ENCODE measurements around the gene PID1. TPM values are rescaled to one million over a fixed set of nuclear protein-coding genes. Genes with fewer than 3 reads are reported as not detected.

PID1 gene
- total and polyA plus RNA-seq, 2 donors: 1.0 to 5.2 TPM

DNA sequence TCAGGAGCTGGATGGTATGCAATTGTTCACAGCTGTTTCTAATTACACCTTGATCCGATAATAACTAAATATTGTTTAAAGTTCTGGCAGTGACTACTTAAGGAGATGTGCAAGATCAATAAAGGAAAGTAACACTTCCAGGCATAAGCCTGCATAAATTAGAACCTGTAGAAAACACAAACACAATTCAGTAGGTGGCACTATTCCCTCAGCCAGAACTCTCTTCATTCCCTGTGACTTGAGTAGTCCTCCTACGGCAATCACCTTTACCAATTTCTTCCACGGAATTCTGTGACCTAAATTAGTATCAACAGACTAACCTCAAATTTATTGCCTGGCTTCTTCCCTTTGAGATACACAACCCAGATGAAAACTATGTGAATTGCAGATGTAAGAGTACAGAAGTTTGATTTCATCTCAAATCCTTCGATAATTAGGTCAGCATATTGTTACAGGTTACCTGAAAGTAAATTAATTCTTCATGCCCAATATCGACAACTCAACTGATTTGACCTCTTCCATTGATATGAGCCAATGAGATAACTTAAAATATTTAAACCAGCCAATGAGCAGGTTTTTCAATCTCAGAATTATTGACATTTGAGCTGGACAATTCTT lies 137.8 kb downstream of the PID1 start:
- H3K27me3 ChIP-seq (ENCODE audit: control insufficient read depth in 2 of 2, insufficient read depth in 1 of 2, low read length in 1 of 2): no peaks in the 10 kb centered on the region
- H3K4me3 ChIP-seq (ENCODE audit: low read length in 2 of 2): no peak overlapping the region
- H3K4me1 ChIP-seq (ENCODE audit: control insufficient read depth in 2 of 2, insufficient read depth in 2 of 2, low read length in 2 of 2): no peaks in the 10 kb centered on the region
- no peaks in the 10 kb centered on the region for H3K9me3 ChIP-seq (ENCODE audit: control insufficient read depth in 2 of 2, insufficient read depth in 1 of 2, low read length in 1 of 2)
- H3K36me3 ChIP-seq (ENCODE audit: control insufficient read depth in 2 of 2, insufficient read depth in 2 of 2, low read length in 1 of 2): no peaks in the 10 kb centered on the region
- H3K27ac ChIP-seq (ENCODE audit: low read depth in 1 of 2, low read length in 1 of 2): no peak overlapping the region
- no peak for DNase-seq (ENCODE audit: low read depth in 6 of 9, low spot score in 9 of 9)
- WGBS: 68% methylated on average over 5 of the region's 5 CpGs

DNA sequence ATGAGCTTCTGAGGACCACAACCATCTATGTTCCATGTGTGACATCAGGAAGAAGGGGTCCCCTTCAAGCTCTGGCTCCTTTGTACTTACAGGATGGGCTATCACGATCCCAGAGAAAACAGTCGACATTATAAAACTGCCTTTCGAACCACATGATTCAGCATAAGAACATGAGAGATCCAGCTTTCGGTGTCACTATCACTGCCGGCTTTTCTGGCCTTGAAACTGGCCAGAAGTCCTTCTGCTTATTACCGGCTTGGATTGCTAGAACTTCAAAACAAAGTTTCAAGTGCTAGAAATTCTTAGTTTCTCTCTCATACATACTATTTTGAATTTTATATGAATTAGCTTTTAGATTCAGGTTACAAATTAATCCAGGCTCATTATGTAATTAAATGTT lies 138.9 kb downstream of the PID1 start:
- no peaks in the 10 kb centered on the region for H3K27me3 ChIP-seq (ENCODE audit: control insufficient read depth in 2 of 2, insufficient read depth in 1 of 2, low read length in 1 of 2)
- no peaks in the 10 kb centered on the region for H3K4me1 ChIP-seq (ENCODE audit: control insufficient read depth in 2 of 2, insufficient read depth in 2 of 2, low read length in 2 of 2)
- no peaks in the 10 kb centered on the region for H3K9me3 ChIP-seq (ENCODE audit: control insufficient read depth in 2 of 2, insufficient read depth in 1 of 2, low read length in 1 of 2)
- DNase-seq (ENCODE audit: low read depth in 6 of 9, low spot score in 9 of 9): no peak
- no peak overlapping the region for H3K27ac ChIP-seq (ENCODE audit: low read depth in 1 of 2, low read length in 1 of 2)
- no peaks in the 10 kb centered on the region for H3K36me3 ChIP-seq (ENCODE audit: control insufficient read depth in 2 of 2, insufficient read depth in 2 of 2, low read length in 1 of 2)
- H3K4me3 ChIP-seq (ENCODE audit: low read length in 2 of 2): no peak overlapping the region
- 84% methylated on average over 6 of the region's 6 CpGs for WGBS

DNA sequence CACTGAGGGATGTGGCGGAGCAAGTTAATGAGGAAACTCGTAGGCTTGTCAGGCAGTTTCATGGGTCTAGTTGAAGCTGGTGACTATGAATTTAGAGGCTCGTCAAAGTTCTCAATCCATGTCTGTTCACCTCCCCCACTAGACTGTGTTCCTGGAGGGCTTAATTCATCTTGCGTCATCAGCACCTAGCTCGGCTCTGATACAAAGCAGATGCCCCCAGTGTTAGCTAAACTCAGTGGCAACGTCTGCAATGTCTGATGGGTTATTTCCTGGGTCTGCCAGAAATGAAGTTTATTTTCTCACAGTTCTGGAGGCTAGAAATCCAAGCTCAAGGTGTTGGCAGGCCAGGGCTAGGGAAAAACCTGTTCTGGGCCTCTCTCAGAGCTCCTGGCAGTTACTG lies 140.6 kb downstream of the PID1 start:
- DNase-seq (ENCODE audit: low read depth in 6 of 9, low spot score in 9 of 9): no peak
- Histone ChIP-seq H3K36me3 (ENCODE audit: control insufficient read depth in 2 of 2, insufficient read depth in 2 of 2, low read length in 1 of 2) (no peaks in the 10 kb centered on the region), H3K4me3 (ENCODE audit: low read length in 2 of 2) (no peak overlapping the region), H3K27me3 (ENCODE audit: control insufficient read depth in 2 of 2, insufficient read depth in 1 of 2, low read length in 1 of 2) (no peaks in the 10 kb centered on the region), H3K27ac (ENCODE audit: low read depth in 1 of 2, low read length in 1 of 2) (no peak overlapping the region), H3K9me3 (ENCODE audit: control insufficient read depth in 2 of 2, insufficient read depth in 1 of 2, low read length in 1 of 2) (no peaks in the 10 kb centered on the region), H3K4me1 (ENCODE audit: control insufficient read depth in 2 of 2, insufficient read depth in 2 of 2, low read length in 2 of 2) (no peaks in the 10 kb centered on the region)
- 55% methylated on average over 6 of the region's 6 CpGs for WGBS

DNA sequence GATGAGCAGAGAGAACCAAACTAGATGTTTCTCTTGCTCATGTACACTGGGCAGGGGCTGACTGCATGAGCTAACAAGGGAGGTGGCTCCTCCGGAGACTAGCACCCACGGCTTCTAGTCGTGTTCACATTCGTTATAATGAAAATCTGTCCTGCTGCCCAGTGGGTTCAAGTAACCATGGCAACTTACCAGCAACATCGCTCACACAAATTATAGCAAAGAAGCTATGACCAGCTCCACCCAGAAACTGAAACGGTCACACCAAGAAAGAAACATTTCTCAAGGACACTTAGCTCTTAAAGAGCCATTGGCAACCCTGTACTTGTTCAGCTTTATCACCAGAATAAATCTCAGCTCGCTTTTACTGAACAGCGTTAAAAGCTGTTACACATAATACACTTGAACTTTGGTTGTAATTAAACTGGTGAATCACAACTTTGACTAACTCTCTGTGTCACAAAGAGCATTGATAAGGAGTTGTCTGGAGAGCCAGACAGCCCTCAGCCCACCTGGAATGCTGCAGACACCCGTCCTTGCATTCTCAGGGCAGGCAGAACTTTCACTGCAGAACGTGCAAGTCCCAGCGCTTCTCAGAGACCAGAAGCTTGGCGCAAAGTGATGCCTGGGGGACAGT lies 141.2 kb downstream of the PID1 start:
- Histone ChIP-seq H3K36me3 (ENCODE audit: control insufficient read depth in 2 of 2, insufficient read depth in 2 of 2, low read length in 1 of 2) (no peaks in the 10 kb centered on the region), H3K27ac (ENCODE audit: low read depth in 1 of 2, low read length in 1 of 2) (no peak overlapping the region), H3K27me3 (ENCODE audit: control insufficient read depth in 2 of 2, insufficient read depth in 1 of 2, low read length in 1 of 2) (no peaks in the 10 kb centered on the region), H3K4me3 (ENCODE audit: low read length in 2 of 2) (no peak overlapping the region), H3K9me3 (ENCODE audit: control insufficient read depth in 2 of 2, insufficient read depth in 1 of 2, low read length in 1 of 2) (no peaks in the 10 kb centered on the region), H3K4me1 (ENCODE audit: control insufficient read depth in 2 of 2, insufficient read depth in 2 of 2, low read length in 2 of 2) (no peaks in the 10 kb centered on the region)
- 84% methylated on average over 12 of the region's 12 CpGs for WGBS
- DNase-seq (ENCODE audit: low read depth in 6 of 9, low spot score in 9 of 9): no peak

- Histone ChIP-seq H3K27me3 (ENCODE audit: control insufficient read depth in 2 of 2, insufficient read depth in 1 of 2, low read length in 1 of 2) (no peaks in the 10 kb centered on the region), H3K4me1 (ENCODE audit: control insufficient read depth in 2 of 2, insufficient read depth in 2 of 2, low read length in 2 of 2) (no peaks in the 10 kb centered on the region), H3K4me3 (ENCODE audit: low read length in 2 of 2) (no peak overlapping the region), H3K27ac (ENCODE audit: low read depth in 1 of 2, low read length in 1 of 2) (no peak overlapping the region), H3K36me3 (ENCODE audit: control insufficient read depth in 2 of 2, insufficient read depth in 2 of 2, low read length in 1 of 2) (no peaks in the 10 kb centered on the region), H3K9me3 (ENCODE audit: control insufficient read depth in 2 of 2, insufficient read depth in 1 of 2, low read length in 1 of 2) (no peaks in the 10 kb centered on the region)
- 83% methylated on average over 4 of the region's 4 CpGs for WGBS
- no peak for DNase-seq (ENCODE audit: low read depth in 6 of 9, low spot score in 9 of 9)
These were observed 143.6 kb downstream of the PID1 start for GRCh38 chr2:229127471-229127870.

GRCh38 chr2:229126066-229126465 lies 145.0 kb downstream of the PID1 start:
- no peaks in the 10 kb centered on the region for H3K4me1 ChIP-seq (ENCODE audit: control insufficient read depth in 2 of 2, insufficient read depth in 2 of 2, low read length in 2 of 2)
- H3K27ac ChIP-seq (ENCODE audit: low read depth in 1 of 2, low read length in 1 of 2): no peak overlapping the region
- no peaks in the 10 kb centered on the region for H3K36me3 ChIP-seq (ENCODE audit: control insufficient read depth in 2 of 2, insufficient read depth in 2 of 2, low read length in 1 of 2)
- H3K9me3 ChIP-seq (ENCODE audit: control insufficient read depth in 2 of 2, insufficient read depth in 1 of 2, low read length in 1 of 2): no peaks in the 10 kb centered on the region
- WGBS: 92% methylated on average over 2 of the region's 2 CpGs
- H3K4me3 ChIP-seq (ENCODE audit: low read length in 2 of 2): no peak overlapping the region
- DNase-seq (ENCODE audit: low read depth in 6 of 9, low spot score in 9 of 9): no peak
- no peaks in the 10 kb centered on the region for H3K27me3 ChIP-seq (ENCODE audit: control insufficient read depth in 2 of 2, insufficient read depth in 1 of 2, low read length in 1 of 2)

- H3K36me3 ChIP-seq (ENCODE audit: control insufficient read depth in 2 of 2, insufficient read depth in 2 of 2, low read length in 1 of 2): no peaks in the 10 kb centered on the region
- H3K27ac ChIP-seq (ENCODE audit: low read depth in 1 of 2, low read length in 1 of 2): no peak overlapping the region
- H3K27me3 ChIP-seq (ENCODE audit: control insufficient read depth in 2 of 2, insufficient read depth in 1 of 2, low read length in 1 of 2): no peaks in the 10 kb centered on the region
- H3K4me1 ChIP-seq (ENCODE audit: control insufficient read depth in 2 of 2, insufficient read depth in 2 of 2, low read length in 2 of 2): no peaks in the 10 kb centered on the region
- DNase-seq (ENCODE audit: low read depth in 6 of 9, low spot score in 9 of 9): no peak
- no peak overlapping the region for H3K4me3 ChIP-seq (ENCODE audit: low read length in 2 of 2)
- H3K9me3 ChIP-seq (ENCODE audit: control insufficient read depth in 2 of 2, insufficient read depth in 1 of 2, low read length in 1 of 2): no peaks in the 10 kb centered on the region
These were observed 147.0 kb downstream of the PID1 start for GRCh38 chr2:229124136-229124535.

GRCh38 chr2:229118927-229119326 lies 152.2 kb downstream of the PID1 start:
- DNase-seq (ENCODE audit: low read depth in 6 of 9, low spot score in 9 of 9): no peak
- H3K36me3 ChIP-seq (ENCODE audit: control insufficient read depth in 2 of 2, insufficient read depth in 2 of 2, low read length in 1 of 2): no peaks in the 10 kb centered on the region
- H3K9me3 ChIP-seq (ENCODE audit: control insufficient read depth in 2 of 2, insufficient read depth in 1 of 2, low read length in 1 of 2): no peaks in the 10 kb centered on the region
- H3K27ac ChIP-seq (ENCODE audit: low read depth in 1 of 2, low read length in 1 of 2): no peak overlapping the region
- no peak overlapping the region for H3K4me3 ChIP-seq (ENCODE audit: low read length in 2 of 2)
- H3K27me3 ChIP-seq (ENCODE audit: control insufficient read depth in 2 of 2, insufficient read depth in 1 of 2, low read length in 1 of 2): no peaks in the 10 kb centered on the region
- no peaks in the 10 kb centered on the region for H3K4me1 ChIP-seq (ENCODE audit: control insufficient read depth in 2 of 2, insufficient read depth in 2 of 2, low read length in 2 of 2)

GRCh38 chr2:229118336-229118735 lies 152.8 kb downstream of the PID1 start:
- H3K4me3 ChIP-seq (ENCODE audit: low read length in 2 of 2): no peak overlapping the region
- H3K27ac ChIP-seq (ENCODE audit: low read depth in 1 of 2, low read length in 1 of 2): no peak overlapping the region
- no peak for DNase-seq (ENCODE audit: low read depth in 6 of 9, low spot score in 9 of 9)
- H3K27me3 ChIP-seq (ENCODE audit: control insufficient read depth in 2 of 2, insufficient read depth in 1 of 2, low read length in 1 of 2): no peaks in the 10 kb centered on the region
- WGBS: 83% methylated on average over 4 of the region's 4 CpGs
- H3K9me3 ChIP-seq (ENCODE audit: control insufficient read depth in 2 of 2, insufficient read depth in 1 of 2, low read length in 1 of 2): no peaks in the 10 kb centered on the region
- no peaks in the 10 kb centered on the region for H3K36me3 ChIP-seq (ENCODE audit: control insufficient read depth in 2 of 2, insufficient read depth in 2 of 2, low read length in 1 of 2)
- H3K4me1 ChIP-seq (ENCODE audit: control insufficient read depth in 2 of 2, insufficient read depth in 2 of 2, low read length in 2 of 2): no peaks in the 10 kb centered on the region

Measured in thymus (tissue), 11 donors.